ENCODE results near the gene CDC7.
A peak's percentile ranks its signal among the peaks of the same experiment; 100 is the strongest.
"Not testable (repeated sequence)": the region's sequence is repeated elsewhere in the genome, so short reads cannot be mapped to it uniquely, and the experiment has no call there.

Gene CDC7

DNA sequence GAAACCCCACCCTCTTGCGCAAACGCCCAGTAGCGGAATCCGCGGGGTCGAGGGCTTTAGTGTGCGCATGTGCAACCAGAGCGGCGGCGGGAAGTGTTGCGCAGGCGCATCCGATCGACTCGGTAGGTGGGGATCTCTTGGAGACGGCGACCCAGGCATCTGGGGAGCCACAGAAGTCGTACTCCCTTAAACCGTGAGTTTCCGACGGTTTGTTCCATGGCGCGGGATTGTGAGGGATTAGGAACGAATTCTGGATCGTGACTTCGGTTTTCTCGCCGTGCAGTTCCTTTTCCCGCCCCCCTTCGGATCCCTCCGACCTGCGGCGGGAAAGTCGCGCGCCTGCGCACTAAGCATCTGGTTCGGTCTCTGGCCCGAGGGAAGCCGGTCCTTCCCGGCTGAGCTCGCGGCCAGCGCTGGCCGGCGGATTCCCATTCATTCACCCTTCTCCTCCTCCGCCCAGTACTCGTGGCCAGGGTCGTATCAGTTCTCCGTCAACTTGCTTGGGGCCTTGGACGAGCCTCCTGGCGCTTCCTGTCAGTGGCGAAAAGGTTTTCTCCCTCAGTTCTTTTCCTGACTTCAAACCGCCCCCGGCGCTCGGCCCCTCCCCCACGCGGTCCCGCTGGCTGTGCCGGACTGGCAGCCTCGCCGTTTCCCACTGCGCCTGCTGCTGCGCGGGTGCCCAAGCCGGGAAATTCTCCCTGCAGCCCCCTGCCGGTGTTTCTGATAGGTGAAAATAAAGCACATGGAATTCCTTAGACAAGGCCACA is at the start of gene CDC7:
Gene CDC7, plus strand, starts transcription at position 96 of the 767 bp plus-strand sequence. CDS start 866 bp downstream, outside the sequence.
- DNase-seq, result peak; percentile 93

DNA sequence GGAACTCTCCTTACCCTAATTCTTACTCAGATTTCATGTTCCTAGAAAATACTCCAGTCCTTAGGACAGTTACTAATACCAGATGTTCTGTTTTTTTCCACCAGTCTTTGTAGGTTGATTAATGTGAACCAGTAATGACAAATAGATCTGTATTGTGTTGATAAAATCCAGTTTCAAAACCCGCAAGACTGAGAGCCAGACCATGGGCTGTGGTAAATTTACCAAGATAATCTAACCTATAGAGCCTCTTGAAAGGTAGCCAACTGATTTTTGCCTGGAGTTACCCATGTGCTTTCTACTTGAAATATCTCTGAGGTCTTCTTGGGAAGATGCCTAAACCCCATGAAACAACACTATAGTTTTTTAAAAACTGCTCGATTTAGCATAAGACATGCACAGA is 46.5 kb upstream of the CDC7 start:
- DNase-seq, result no peak

DNA sequence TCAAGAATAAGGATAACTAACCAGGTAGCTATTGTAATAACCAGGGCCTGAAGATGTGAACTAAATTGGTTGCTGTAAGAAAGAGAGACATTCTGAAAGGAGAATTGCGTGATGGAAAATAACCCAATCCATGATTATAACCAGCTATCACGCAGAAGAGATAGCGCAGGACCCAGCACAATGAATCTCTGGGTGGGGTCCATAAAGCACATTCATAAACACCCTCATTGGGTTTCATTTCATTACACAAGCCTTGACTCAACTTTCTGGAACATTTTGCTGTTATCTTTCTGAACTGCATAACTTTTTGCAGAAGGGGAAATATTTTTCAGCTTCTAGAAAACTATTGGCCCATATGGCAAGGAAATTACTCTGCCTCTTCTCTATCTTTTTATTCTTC is 45.3 kb upstream of the CDC7 start:
- DNase-seq, result no peak

DNA sequence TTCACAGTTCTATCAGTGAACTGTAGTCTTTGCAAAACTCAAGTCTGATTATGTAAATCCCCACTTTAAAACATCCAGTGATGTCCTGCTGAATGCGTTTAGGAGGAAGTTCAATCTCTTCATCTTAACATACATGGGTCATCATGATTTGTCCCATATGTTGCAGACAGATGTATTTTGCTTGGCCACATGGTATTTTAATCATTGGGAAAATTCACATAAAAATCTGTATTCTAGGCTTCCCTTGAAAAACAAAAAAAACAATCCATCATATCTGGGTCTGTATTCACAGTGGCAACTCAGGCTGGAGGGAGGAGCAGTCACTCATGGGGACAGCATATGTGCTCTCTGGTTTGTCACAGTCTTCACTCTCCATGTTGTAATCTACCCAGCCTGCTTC is 44.8 kb upstream of the CDC7 start:
- DNase-seq, result no peak

DNA sequence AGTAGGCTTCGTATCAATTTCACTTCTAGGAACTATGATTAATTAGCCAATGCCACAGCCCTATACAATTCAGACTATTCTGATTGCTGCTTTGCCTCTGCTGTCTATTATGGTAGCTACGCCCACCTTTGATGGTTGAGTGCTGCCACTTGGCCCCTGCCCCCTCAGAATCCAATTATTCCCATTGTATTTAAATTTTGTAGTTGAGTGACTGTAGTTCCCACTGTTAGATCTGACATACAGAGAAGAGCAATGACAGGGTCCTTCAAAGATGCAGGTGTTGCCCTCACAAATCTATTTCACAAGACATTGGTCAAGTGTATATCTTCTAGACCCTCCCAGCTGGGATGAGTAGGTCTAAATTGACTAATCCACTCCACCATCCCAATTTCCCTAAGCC is 35.3 kb upstream of the CDC7 start:
- DNase-seq, result not testable (repeated sequence)

DNA sequence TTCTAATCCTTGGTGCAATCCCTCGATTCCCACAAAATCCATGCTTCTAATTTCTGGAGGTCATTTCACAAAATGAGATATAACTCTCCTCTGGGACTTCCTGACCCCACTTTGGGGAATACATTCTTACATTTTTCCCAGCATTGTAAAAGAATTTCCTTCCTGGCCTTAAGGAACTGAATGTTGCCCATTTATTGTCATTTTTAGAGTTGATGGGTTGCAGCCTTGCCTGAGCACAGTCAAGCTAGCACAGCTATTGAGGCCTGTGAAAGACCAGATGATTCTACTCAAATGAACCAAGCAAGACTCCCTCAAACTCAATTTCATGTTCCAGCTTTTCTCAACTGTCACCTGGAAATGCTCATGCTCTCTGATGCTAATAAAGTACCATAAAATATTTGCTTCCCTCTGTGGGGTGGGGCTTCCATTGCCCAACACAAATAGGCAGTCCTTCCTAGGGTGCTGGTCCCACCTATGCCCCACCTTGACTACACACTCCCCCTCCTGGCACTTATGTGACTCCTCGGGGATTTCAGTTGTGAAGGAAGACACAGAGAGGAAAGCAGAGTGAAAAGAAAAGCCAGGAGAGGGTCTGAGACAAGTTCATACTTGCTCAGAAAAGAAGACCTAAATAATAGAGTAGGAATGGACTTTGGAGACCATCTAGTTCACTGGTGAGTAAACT is 24.0 kb upstream of the CDC7 start:
- DNase-seq, result no peak

DNA sequence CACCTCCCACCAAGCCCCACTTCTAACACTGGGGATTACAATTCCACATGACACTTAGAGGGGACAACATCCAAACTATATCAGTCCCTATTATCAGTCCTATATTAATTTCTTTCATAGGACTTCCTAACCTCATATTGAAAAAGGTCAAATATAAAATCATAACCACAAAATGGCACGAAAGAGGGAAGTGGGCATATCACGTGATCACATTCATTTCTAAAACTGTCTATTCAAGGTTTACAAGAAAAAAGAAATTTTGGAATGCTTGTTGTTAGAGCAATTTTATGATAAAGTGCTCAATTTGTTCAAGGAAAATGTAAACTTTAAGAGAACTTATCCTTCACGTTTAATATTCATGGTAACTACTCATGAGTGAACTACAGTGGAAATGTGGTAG is 13.2 kb upstream of the CDC7 start:
- no peak for DNase-seq

DNA sequence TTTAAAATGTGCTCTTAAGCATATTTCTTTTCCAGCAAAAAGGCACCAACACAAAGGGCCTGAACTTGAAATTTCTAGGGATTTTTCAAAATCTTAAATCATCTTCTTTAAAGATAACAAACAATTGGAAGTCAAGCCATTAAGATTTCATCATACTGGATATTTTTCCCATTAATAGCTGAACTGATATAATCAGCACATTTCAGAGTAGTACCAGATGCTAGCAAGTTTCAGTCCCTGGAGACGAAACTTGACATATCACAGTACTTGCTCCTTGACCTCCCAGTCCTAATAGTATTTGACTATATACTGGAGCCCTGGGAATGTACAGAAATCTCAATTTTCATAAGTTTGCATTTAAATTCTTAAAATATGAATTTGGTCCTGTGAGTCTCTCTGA is 10.2 kb upstream of the CDC7 start:
- no peak for DNase-seq

DNA sequence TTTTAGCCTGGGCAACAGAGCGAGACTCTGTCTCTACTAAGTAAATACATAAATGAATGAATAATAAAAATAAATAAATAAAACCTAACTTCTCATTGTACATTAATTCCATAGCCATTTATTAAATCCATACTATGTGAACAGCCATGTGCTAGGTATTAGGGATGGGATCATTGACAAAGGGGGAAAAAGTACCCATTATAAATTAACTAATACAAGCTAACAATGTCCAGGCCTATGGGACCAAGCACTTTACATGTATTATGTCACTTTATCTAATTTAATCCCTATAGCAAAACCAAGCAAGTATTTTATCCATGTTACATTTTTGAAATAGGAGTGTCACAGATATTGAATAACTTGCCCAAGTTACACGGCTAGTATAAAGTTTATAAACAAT is 2.6 kb upstream of the CDC7 start:
- DNase-seq, result no peak

DNA sequence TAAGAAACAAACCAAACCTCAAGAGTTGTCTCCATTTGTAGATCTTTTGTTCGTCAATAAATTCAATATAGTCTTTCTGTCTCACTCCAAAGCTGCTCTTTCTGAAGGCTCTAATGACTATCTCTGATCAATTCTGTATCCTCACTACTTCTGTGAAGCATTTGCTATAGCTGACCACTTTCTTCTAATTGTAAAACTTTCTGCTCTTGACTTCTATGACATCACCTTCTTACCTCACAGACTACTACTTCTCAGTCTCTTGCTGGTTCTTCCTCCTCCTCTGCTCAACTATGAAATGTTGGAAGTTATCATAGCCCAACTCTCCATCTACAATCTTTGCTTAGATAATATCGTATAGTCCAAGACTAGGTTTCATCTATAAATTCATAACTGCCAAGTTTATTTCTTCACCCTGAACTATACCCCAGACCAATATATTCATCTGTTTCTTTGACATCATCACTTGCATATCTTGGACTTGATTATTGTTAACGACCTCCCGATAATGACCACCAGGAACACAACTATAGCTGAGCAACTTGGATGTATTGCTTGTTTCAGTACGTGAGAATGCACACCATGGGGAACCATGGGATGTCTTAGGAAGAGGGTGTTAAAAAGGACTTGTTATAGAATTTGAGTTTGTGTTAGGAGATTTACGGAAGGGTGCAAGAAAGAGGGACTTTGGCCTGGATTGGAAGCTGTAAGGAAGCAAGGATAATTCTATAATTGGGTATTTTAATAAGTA is 2.0 kb upstream of the CDC7 start:
- DNase-seq, result no peak

DNA sequence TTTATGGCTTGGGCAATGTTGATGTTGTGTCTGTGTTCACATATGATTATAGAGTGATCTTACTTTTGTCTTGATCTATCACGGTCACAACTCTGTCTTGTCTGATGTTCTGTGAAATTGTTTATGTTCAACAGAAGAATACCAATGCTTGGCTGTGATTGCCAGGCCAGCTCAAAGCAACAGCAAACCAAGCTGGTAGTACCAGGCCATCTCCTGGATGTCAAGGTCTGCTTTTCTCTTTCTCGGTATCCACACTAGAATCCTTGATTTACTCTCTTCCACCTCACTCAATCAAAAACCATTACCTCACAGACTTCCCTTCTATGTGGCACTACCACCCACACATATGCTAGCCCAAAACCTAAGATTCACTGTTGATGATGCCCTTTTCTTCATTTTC is 1.3 kb upstream of the CDC7 start:
- no peak for DNase-seq

DNA sequence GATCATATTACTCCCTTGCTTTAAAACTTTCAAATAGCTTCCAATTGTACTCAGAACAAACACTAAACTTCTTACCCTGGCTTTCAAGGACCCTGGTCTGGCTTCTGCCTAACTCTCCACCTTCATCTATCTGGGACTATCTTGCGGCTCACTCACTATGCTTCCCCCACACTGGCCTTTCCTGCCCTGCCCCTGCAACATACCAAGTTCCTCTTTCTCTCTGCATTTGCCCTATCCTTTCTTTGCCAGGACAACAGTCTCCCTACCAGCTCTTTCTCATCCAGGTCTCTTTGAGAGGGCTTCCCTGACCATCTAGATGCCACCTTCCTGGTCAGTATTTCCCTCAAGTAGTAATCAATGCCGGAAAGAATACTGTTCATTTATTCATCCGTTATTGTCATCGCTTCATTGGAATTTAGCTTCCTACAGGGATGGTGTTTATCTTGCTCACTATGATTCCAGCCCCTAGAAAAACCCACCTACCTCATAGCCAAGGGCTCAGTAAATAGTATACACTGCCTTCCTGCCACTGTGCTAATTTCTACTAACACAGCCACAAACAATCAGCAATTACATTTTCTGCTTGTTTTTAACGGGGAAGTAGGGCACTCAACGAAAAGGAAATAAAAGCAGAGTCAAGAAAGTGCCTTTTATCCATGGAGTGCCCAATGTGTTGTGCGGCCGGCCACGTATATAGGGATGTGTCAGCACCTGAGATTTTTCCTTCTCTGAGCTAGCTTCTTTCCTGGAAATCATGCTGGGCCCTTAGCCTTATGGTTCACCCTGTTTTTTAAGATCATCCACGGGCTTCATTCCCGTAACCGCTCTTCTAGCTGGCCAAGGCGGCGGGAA is 521 bp upstream of the CDC7 start:
- no peak for DNase-seq

DNA sequence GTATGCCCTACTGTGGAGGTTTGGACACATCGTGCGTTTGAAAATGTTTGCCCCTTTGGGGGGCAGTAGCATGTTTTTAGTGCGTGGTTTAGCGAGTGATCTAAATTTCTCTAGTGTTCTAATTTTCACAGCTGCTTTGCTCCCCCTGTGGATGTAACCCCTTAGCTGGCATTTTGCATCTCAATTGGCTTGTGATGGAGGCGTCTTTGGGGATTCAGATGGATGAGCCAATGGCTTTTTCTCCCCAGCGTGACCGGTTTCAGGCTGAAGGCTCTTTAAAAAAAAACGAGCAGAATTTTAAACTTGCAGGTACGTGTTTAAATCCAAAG is 836 bp downstream of the CDC7 start:
- no peak for DNase-seq

DNA sequence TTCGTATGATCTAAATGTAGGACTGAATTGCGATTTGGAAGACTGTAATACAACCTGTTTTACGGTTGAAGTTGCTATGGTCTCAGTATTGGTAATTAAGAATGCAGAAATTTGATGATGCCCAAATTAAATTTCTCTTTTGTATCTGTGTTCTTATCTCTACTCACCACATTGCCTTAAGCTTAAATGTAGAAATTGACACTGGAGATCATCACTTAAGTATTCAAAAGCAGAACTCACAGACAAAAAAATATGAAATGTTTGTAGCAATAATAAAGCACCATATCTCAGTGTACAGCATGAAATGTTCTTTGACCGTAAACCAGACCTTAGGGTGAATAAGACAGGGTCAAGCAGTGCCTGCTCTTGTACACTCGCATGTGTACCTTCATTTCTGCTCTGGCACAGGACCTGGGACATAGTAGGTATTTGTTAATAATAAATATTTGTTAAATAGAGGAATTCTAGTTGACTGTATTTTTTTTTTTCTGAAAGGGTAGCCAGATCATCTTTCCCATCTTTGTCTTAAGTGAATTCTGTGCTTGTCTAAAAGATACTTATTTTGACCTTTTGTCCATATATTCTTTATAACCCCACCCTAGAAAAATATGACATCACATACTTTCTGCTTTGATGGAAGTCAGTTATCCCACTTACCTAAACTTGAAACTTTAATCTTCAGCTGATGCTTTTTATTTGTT is 1.5 kb downstream of the CDC7 start:
- no peak for DNase-seq

DNA sequence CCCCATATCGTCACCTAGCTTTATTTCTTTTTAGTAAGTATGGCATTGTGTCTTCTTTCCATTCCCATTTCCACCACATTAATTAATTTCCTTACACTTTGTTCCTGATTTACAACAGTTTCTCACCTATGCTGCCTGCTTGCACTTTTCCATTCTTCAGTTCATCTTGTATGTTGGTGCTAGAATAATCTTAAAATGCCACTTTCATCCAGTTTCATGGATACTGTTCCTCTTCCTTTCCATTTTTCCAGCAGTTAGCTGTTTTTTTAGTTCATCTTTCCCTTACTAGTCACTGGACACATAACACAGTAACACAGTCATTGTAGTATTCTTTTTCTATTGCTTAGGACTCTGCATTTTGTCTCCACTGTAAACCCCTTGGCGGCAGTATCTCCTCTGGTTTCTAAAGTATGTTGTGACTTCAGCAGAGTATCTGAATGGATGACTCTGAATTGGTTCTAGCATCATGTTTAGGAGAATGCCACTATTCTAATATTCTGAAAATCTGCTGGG is 2.1 kb downstream of the CDC7 start:
- peak; percentile 54 for DNase-seq

DNA sequence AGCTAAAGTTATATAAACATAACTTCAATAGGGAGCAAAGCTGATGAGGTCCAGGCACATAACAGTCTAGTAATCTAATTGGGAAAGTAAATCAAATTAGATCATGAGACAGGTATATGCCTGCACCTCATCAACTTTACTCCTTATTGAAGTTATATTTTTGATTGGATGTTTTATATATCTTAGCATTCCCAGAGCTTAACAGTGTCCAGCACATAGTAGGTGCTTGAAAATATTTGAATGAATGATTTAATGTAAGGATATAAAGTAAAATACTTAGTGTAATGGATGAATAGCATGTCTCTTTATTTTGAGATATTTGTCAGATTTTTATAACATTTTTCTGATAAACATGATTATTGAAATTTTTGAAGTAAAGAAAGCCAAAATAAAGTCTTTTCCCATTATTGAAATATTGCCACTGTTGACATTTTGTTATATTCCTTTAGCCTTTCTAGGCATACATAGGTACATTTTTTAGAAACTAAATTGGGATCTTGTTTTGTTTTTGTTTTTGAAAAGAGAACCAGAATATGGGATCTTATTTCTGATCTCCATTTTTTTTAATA is 2.8 kb downstream of the CDC7 start:
- no peak for DNase-seq

DNA sequence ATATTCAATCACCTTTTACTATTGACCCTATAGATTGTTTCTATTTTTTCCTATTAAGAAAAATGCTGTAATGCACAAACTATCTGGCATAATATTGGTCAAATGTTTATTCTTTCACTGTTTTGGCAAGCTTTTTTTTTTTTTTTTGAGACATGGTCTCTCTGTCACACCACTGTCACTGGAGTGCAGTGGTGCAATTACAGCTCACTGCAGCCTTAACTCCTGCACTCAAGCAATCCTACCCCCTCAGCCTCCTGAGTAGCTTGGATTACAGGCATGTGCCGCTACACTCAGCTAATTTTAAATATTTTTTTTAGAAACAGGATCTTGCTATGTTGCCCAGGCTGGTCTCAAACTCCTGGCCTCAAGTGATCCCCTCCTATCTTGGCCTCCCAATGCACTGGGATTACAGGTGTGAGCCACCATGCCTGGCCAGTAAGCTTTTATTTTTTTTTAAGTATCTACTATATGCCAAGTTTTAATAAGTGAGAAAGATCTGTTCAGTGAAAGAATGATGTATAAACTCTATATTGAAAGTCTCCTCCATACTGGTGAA is 3.4 kb downstream of the CDC7 start:
- DNase-seq, result no peak

DNA sequence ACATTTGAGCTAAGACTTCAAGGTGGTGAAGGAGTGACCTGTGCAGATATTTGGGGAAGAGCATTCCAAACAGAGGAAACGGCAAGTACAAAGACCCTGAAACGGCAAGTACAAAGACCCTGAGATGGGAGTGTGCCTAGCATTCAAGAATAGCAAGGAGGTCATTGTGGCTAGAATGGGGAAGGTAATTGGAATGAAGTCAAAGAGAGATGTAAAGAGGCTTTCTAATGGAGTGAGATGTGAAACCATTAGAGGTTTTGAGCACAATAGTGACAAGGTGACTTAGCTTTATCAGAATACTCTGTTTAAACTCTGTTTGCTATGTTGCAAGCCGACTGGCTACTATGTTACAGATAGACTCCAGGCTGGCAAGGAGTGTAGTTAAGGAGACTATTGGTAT is 4.4 kb downstream of the CDC7 start:
- DNase-seq, result no peak

DNA sequence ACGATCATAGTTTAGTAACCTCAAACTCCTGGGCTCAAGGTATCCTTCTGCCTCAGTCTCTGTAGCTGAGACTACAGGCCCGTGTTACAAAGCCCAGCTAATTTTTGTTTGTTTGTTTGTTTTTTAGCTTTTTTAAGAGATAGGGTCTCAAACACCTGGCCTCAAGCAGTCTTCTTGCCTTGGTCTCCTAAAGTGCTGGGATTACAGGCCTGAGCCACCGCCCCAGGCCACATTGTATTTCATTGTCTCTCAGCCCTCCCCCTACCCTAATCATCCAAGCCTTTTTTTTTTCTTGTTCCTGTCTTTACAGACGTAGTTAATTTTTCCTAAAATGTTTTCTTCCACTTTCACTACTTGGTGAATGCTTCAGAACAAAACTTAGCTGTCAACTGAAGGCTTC is 5.4 kb downstream of the CDC7 start:
- no peak for DNase-seq

DNA sequence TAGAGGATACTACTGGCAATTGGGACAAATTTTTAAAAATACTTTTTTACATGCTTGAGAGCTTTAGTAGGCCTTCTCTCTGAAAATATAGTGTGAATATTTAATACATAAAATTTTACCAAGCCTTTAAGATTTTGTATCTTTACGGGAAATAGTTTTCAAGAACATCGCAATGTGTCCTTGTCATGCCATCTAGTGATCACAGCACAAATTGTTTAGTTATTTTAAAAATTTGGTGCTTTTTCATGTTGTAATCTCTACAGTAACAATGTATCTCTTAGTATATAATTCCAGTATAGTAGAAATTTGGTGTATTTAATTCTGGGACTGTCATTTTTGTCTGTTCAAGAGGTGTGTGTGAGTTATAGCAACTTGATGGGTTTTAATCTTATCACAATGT is 6.7 kb downstream of the CDC7 start:
- DNase-seq, result no peak

DNA sequence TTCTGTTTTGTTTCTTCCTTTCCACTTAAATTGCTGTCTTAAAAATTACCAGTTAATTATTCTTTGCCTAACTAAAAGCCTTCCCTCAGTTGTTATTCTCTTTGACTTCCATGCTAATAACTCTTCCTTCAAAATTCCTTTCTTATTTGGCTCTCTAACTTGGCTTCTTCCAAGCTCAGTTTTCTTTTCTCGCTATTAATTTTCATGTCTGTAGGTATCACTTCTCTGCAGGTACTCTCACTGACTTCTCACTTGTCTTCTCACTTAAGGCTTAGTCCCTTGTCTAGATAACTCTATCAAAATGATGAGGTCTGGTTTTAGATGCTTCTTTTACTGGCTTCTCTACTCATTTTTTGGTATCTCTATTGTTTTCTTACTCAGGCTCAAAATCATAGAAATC is 10.1 kb downstream of the CDC7 start:
- no peak for DNase-seq

DNA sequence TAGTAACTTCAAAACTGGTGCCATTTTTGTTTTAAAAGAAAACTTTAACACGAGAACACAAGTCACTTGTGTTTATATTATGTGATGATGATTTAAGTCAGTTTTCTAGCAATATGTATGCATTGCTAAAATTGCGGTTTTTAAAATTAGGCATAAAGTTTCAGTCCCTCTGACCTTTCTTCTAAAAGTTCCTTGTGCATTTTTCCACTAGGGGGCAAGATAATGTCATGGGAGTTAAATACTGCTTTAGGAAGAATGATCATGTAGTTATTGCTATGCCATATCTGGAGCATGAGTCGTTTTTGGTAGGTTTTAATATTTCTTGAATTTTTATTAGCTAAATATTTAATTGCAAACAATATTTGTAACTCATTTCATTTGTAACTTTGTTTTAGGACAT is 10.7 kb downstream of the CDC7 start:
- DNase-seq, result peak; percentile 61
